Type B pancreatic cell (in vitro differentiated cells): Measurements from ENCODE around the gene SLC17A7. TPM values are rescaled to one million over a fixed set of nuclear protein-coding genes. Genes with fewer than 3 reads are reported as not detected.
"Not testable (repeated sequence)": the region's sequence is repeated elsewhere in the genome, so short reads cannot be mapped to it uniquely, and the experiment has no call there.

Source experiments
- DNase-seq: peaks from one replicate; pipeline ENCODE4 v3.0.0; 2021; ENCODE audit warnings: mixed read lengths; ENCODE audit not compliant: unreplicated experiment; ENCODE audit errors: extremely low spot score
- H3K27ac Mint-ChIP-seq: 2 replicates; pipeline ENCODE4 v1.8.0; 2021; ENCODE audit warnings: mild to moderate bottlenecking, mixed read lengths
- H3K27me3 Mint-ChIP-seq: 2 replicates; pipeline ENCODE4 v1.8.0; 2021; ENCODE audit warnings: mixed read lengths
- H3K36me3 Mint-ChIP-seq: 2 replicates; pipeline ENCODE4 v1.8.0; 2021; ENCODE audit warnings: mixed read lengths
- H3K4me1 Mint-ChIP-seq: one replicate; pipeline ENCODE4 v1.8.0; 2021; ENCODE audit warnings: mixed read lengths; ENCODE audit not compliant: unreplicated experiment
- H3K4me3 Mint-ChIP-seq: 2 replicates; pipeline ENCODE4 v1.8.0; 2021; ENCODE audit warnings: mild to moderate bottlenecking, mixed read lengths
- H3K9me3 Mint-ChIP-seq: 2 replicates; pipeline ENCODE4 v1.8.0; 2021; ENCODE audit warnings: mixed read lengths
- total RNA-seq: library from RNA; stranded (reverse); gene quantifications from 2 replicates; pipeline ENCODE4 v1.2.1, GENCODE V29; 2021; ENCODE audit warnings: low replicate concordance
- TF ChIP-seq, protein P1 (sequence below): fragments of 200-600 bp; sonication (generic); conservative IDR thresholded peaks from 2 replicates; pipeline ENCODE4 v1.5.0; 2021; ENCODE audit warnings: antibody characterized with exemption, mild to moderate bottlenecking

The SLC17A7 gene
- total RNA-seq, 1 donor from 2014 or later: 0.19 TPM

- Mint-ChIP-seq H3K27ac (peak within 1 kb of the TSS; percentile 97), H3K9me3 (no peaks in the 10 kb centered on the region), H3K27me3 (peaks cover 2% of the 10 kb centered on the region), H3K4me1 (peaks cover 16% of the 10 kb centered on the region), H3K36me3 (peaks cover 12% of the 10 kb centered on the region), H3K4me3 (peak within 1 kb of the TSS; percentile 97)
- TF ChIP-seq, protein P1, sequence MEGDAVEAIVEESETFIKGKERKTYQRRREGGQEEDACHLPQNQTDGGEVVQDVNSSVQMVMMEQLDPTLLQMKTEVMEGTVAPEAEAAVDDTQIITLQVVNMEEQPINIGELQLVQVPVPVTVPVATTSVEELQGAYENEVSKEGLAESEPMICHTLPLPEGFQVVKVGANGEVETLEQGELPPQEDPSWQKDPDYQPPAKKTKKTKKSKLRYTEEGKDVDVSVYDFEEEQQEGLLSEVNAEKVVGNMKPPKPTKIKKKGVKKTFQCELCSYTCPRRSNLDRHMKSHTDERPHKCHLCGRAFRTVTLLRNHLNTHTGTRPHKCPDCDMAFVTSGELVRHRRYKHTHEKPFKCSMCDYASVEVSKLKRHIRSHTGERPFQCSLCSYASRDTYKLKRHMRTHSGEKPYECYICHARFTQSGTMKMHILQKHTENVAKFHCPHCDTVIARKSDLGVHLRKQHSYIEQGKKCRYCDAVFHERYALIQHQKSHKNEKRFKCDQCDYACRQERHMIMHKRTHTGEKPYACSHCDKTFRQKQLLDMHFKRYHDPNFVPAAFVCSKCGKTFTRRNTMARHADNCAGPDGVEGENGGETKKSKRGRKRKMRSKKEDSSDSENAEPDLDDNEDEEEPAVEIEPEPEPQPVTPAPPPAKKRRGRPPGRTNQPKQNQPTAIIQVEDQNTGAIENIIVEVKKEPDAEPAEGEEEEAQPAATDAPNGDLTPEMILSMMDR: peak; percentile 45
- peak; percentile 95 for DNase-seq
Measured at GRCh38 chr19:49451430-49452181, 10.3 kb upstream of the SLC17A7 start, which contains the start of gene PIH1D1. PIH1D1 (minus strand) TSS chr19:49451814; CDS start chr19:49451574, 240 bp downstream.

- Mint-ChIP-seq H3K9me3 (no peaks in the 10 kb centered on the region), H3K4me3 (peak overlapping the region; percentile 97), H3K4me1 (peaks cover 16% of the 10 kb centered on the region), H3K36me3 (peaks cover 12% of the 10 kb centered on the region), H3K27me3 (peaks cover 2% of the 10 kb centered on the region), H3K27ac (peak overlapping the region; percentile 39)
- TF ChIP-seq, protein P1: no peak
- DNase-seq: no peak
Measured at GRCh38 chr19:49450405-49450804, 9.1 kb upstream of the SLC17A7 start.

GRCh38 chr19:49448432-49448786 is 7.1 kb upstream of the SLC17A7 start:
- Mint-ChIP-seq H3K4me3 (peak overlapping the region; percentile 57), H3K9me3 (no peaks in the 10 kb centered on the region), H3K27ac (no peak overlapping the region), H3K27me3 (peaks cover 2% of the 10 kb centered on the region), H3K4me1 (peaks cover 16% of the 10 kb centered on the region), H3K36me3 (peaks cover 12% of the 10 kb centered on the region)
- no peak for DNase-seq
- TF ChIP-seq, protein P1: no peak

DNA sequence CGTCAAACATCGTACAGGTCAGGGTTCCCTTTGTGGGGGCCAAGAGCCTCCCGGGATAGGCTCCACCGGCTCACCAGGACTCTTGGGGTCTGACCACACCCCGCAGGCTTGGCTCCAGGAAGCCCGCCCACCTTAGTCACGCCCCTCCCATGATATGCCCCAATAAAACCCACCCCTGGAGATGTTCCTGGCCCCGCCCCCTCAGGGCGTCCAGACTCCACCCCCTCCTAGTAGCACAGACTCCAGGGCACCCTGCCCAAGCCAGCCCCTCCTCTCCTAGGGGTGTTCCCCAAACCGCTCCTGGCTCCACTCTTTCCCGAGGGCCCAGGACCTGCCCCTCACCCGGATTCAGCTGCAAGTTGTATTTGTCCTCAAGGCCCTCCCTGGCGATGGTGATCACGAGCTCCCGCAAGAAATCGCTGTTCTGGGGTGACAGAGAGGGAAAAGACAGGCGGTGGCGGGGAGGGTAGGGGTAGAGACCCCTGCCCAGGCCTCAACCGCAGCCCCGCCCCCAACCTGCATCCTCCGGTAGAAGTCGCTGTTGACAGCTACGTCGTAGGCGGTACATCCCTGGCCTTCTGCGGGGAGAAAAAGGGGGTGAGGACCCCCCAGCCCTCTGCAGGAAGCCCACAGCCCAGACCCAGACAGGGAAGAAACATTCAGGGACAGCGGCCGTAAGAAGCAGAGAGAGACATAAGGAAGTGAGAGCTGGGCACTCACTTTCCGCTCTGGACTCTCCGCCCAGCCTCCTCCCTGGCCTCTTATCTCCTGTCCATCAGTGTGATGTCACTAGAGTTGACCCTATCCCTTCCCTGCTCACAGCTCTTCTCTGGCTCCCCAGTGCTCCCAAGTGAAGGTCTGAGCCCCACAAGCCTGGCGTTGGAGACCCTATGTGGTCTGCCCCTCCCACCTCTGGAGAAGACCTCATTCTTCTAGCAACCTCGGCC is 6.4 kb upstream of the SLC17A7 start:
- Mint-ChIP-seq H3K36me3 (peaks cover 12% of the 10 kb centered on the region), H3K4me3 (no peak overlapping the region), H3K4me1 (peaks cover 16% of the 10 kb centered on the region), H3K27ac (no peak overlapping the region), H3K9me3 (no peaks in the 10 kb centered on the region), H3K27me3 (peaks cover 1% of the 10 kb centered on the region)
- DNase-seq: no peak
- TF ChIP-seq, protein P1: no peak

DNA sequence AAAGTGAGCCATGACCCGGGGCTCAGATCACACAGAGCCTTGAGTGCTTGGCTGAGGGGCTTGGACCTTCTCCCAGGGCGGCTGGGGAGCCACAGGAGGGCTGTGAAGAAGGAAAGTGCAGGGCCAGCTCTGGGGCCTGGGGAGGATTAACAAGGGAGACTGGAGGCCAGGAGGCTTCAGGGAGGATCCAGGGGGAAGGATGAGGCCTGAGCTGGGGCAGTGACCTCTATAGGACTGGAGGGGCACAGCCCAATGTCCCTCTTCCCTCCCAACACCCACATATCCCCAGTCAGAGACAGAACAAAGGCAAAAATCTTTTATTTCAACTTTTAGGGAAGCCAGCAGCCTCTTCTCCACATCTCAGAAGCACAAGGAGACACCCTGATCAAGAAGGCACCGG is 4.7 kb upstream of the SLC17A7 start:
- H3K4me1 Mint-ChIP-seq: peaks cover 17% of the 10 kb centered on the region
- H3K36me3 Mint-ChIP-seq: peaks cover 7% of the 10 kb centered on the region
- H3K4me3 Mint-ChIP-seq: no peak overlapping the region
- H3K27me3 Mint-ChIP-seq: peaks cover 17% of the 10 kb centered on the region
- H3K27ac Mint-ChIP-seq: no peak overlapping the region
- TF ChIP-seq, protein P1: no peak
- no peak for DNase-seq
- H3K9me3 Mint-ChIP-seq: no peaks in the 10 kb centered on the region

DNA sequence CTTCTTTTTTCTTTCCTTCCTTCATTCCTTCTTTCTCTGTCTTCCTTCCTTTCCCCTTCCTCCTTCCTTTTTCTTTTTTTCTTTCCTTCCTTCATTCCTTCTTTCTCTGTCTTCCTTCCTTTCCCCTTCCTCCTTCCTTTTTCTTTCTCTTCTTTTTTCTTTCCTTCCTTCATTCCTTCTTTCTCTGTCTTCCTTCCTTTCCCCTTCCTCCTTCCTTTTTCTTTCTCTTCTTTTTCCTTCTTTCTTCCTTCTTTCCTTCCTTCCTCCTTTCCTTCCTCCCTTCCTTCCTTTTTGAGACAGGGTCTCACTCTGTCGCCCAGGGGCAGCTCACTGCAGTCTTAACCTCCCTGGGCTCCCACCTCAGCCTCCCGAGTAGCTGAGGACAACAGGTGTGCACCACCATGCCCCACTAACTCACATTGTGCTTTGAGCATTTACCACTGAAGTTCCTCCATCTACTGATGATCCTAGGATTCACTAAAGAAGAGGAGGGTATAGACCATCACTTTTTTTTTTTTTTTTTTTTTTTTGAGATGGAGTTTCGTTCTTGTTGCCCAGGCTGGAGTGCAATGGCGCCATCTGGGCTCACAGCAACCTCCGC is 2.9 kb upstream of the SLC17A7 start:
- H3K4me3 Mint-ChIP-seq: peak overlapping the region; percentile 88
- H3K9me3 Mint-ChIP-seq, DNase-seq, H3K36me3 Mint-ChIP-seq: not testable (repeated sequence)
- H3K4me1 Mint-ChIP-seq: peaks cover 15% of the 10 kb centered on the region
- peak overlapping the region; percentile 70 for H3K27ac Mint-ChIP-seq
- H3K27me3 Mint-ChIP-seq: peaks cover 35% of the 10 kb centered on the region
